Nephron (organoid): ENCODE results near the gene PRDM16.
A peak's percentile ranks its signal among the peaks of the same experiment; 100 is the strongest.

Experiments used
- H3K27ac Mint-ChIP-seq, 3 experiments: 2 replicates each; pipeline ENCODE4 v1.8.0; 2020; ENCODE audit warnings: mixed read lengths in 3 of 3, mild to moderate bottlenecking in 2 of 3, moderate library complexity in 1 of 3
- H3K27me3 Mint-ChIP-seq: 2 replicates; pipeline ENCODE4 v1.8.0; 2021; ENCODE audit warnings: low read depth, mild to moderate bottlenecking, moderate library complexity, mixed read lengths
- H3K36me3 Mint-ChIP-seq: 2 replicates; pipeline ENCODE4 v1.8.0; 2020; ENCODE audit warnings: low read depth, mixed read lengths
- H3K4me1 Mint-ChIP-seq: 2 replicates; pipeline ENCODE4 v1.8.0; 2020; ENCODE audit warnings: mixed read lengths
- H3K4me3 Mint-ChIP-seq, 3 experiments: 2 replicates each; pipeline ENCODE4 v1.8.0; 2020; ENCODE audit warnings: mild to moderate bottlenecking in 3 of 3, mixed read lengths in 3 of 3, moderate library complexity in 2 of 3
- H3K9me3 Mint-ChIP-seq: 2 replicates; pipeline ENCODE4 v1.8.0; 2020; ENCODE audit warnings: mixed read lengths
- TF ChIP-seq, protein P1 (sequence below), 3 experiments: fragments of 200-600 bp; sonication (generic); IDR thresholded peaks; one replicate each; pipeline ENCODE4 v1.5.0; 2021; ENCODE audit warnings: antibody characterized with exemption in 3 of 3; ENCODE audit not compliant: unreplicated experiment in 3 of 3

PRDM16 gene

DNA sequence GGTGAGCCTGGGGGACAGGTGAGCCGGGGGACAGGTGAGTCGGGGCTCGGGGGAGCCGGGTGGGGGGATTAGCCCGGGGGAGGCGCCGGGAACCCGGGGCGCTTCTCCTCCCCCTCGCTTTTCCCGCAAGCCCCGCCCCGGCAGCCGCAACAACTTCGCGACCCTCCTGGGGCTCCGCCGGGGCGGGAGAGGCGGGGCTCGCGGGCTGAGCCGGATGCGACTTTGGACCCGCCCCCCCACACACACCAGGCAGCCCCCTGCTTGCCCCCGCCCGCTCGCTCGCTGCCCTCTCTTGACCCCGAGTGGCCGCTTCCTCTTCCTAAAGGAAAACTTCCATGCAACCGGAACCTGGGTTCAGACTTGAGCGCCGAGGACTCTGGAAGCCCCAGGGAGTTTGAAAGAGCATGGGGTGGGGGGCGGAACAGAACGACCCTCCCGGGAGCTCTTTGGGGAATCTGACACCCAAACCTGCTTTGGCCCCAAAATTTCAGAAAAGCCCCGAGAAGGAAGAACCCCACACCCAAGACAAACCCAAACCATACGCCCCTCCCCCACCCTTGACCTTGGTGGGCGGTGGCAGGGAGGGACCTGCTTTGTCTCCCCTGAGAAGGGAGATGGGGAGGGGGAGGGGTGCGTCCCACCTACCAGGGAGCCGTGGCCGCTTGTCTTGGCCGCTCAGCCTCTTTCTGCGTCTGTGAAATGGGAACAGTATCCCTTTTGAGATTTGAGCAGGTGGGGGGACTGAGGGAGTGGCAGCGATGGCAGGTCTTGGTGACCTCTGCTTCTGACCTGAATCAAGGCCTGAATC is 386.0 kb downstream of the PRDM16 start:
- H3K27me3 Mint-ChIP-seq = peaks cover 21% of the 10 kb centered on the region

GRCh38 chr1:3455670-3456448 is 386.9 kb downstream of the PRDM16 start:
- Mint-ChIP-seq H3K36me3 (no peaks in the 10 kb centered on the region), H3K27me3 (peaks cover 15% of the 10 kb centered on the region), H3K4me3 (peak overlapping the region in 2 of 3 experiments; percentile 78 to 80), H3K27ac (peak overlapping the region in 1 of 3 experiments; percentile 24), H3K9me3 (no peaks in the 10 kb centered on the region), H3K4me1 (peaks cover 39% of the 10 kb centered on the region)
- TF ChIP-seq, protein P1, sequence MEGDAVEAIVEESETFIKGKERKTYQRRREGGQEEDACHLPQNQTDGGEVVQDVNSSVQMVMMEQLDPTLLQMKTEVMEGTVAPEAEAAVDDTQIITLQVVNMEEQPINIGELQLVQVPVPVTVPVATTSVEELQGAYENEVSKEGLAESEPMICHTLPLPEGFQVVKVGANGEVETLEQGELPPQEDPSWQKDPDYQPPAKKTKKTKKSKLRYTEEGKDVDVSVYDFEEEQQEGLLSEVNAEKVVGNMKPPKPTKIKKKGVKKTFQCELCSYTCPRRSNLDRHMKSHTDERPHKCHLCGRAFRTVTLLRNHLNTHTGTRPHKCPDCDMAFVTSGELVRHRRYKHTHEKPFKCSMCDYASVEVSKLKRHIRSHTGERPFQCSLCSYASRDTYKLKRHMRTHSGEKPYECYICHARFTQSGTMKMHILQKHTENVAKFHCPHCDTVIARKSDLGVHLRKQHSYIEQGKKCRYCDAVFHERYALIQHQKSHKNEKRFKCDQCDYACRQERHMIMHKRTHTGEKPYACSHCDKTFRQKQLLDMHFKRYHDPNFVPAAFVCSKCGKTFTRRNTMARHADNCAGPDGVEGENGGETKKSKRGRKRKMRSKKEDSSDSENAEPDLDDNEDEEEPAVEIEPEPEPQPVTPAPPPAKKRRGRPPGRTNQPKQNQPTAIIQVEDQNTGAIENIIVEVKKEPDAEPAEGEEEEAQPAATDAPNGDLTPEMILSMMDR (IDR thresholded peaks at IDR 0.05; ENCODE audit: unreplicated experiment in 3 of 3) = no peak

More for the DNA sequence above, 386.0 kb downstream of the PRDM16 start:
- no peaks in the 10 kb centered on the region for H3K9me3 Mint-ChIP-seq
- H3K4me1 Mint-ChIP-seq = peaks cover 31% of the 10 kb centered on the region
- peak overlapping the region in 1 of 3 experiments; percentile 66 for H3K27ac Mint-ChIP-seq
- peak overlapping the region; percentile 58 to 80 (median 78) for H3K4me3 Mint-ChIP-seq
- TF ChIP-seq, protein P1 (IDR thresholded peaks at IDR 0.05; ENCODE audit: unreplicated experiment in 3 of 3) = no peak
- H3K36me3 Mint-ChIP-seq = no peaks in the 10 kb centered on the region

DNA sequence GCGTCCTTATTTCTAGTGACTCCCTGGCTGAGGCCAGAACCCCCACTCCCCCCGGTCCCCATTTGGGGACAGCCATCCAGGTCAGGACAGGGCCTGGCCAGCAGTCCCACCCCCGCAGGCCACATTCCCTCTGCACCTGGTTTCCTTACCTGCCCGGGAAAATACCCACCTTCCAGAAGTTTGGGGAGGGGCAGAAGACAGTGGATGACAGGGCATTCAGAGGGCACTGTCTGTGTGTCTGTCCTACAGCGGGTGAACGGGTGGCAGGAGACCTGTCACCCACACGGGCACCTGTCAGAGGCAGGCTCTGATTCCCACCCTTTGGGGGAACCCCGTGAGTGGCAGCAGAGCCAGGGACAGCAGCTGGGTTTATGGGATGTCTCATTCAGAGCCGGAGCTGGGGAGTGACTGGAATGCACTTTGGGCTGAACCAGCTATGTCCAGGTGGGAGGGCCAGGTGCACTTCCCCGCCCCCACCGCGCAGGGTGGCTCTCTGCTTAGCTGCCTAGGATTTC is 387.5 kb downstream of the PRDM16 start:
- Mint-ChIP-seq H3K27me3 (peaks cover 11% of the 10 kb centered on the region), H3K4me1 (peaks cover 39% of the 10 kb centered on the region), H3K27ac (no peak overlapping the region), H3K9me3 (no peaks in the 10 kb centered on the region), H3K4me3 (peak overlapping the region in 1 of 3 experiments; percentile 38), H3K36me3 (no peaks in the 10 kb centered on the region)
- TF ChIP-seq, protein P1 (IDR thresholded peaks at IDR 0.05; ENCODE audit: unreplicated experiment in 3 of 3) = no peak

- Mint-ChIP-seq H3K27ac (peak overlapping the region; percentile 93 to 99 (median 94)), H3K4me1 (peaks cover 39% of the 10 kb centered on the region), H3K4me3 (peak overlapping the region in 1 of 3 experiments; percentile 38), H3K9me3 (no peaks in the 10 kb centered on the region), H3K36me3 (no peaks in the 10 kb centered on the region), H3K27me3 (peaks cover 11% of the 10 kb centered on the region)
- TF ChIP-seq, protein P1 (IDR thresholded peaks at IDR 0.05; ENCODE audit: unreplicated experiment in 3 of 3) = no peak
These were observed 388.2 kb downstream of the PRDM16 start for GRCh38 chr1:3456964-3457909.
